Transverse colon (tissue), 4 donors: Measurements from ENCODE around the gene ARIH2. TPM values are rescaled to one million over a fixed set of nuclear protein-coding genes. Genes with fewer than 3 reads are reported as not detected.
A peak's percentile ranks its signal among the peaks of the same experiment; 100 is the strongest.

Experiments
- DNase-seq: peaks from one replicate; pipeline ENCODE4 v3.0.0-alpha.2; 2019
- H3K27ac ChIP-seq, 4 donors: fragments of 200-600 bp; sonication (generic); 2 replicates each; pipeline ENCODE4 v1.5.1; 2016 to 2018; ENCODE audit warnings: inconsistent platforms in 4 of 4
- H3K27me3 ChIP-seq: fragments of 200-600 bp; sonication (generic); 2 replicates; pipeline ENCODE4 v1.5.1; 2017; ENCODE audit warnings: inconsistent platforms
- H3K36me3 ChIP-seq, 4 donors: fragments of 200-600 bp; sonication (generic); 2 replicates each; pipeline ENCODE4 v1.5.1; 2017 to 2019; ENCODE audit warnings: inconsistent platforms in 4 of 4
- H3K4me1 ChIP-seq, 4 donors: fragments of 200-600 bp; sonication (generic); 2 replicates each; pipeline ENCODE4 v1.5.1; 2017 to 2020; ENCODE audit warnings: inconsistent platforms in 4 of 4
- H3K4me3 ChIP-seq, 4 donors: fragments of 200-600 bp; sonication (generic); 1 replicate in 1 of 4; 2 replicates in 3 of 4; pipeline versions ENCODE4 v1.5.1 to v1.6.1; 2017 to 2019; ENCODE audit warnings: inconsistent platforms in 4 of 4
- H3K9me3 ChIP-seq, 2 donors: fragments of 200-600 bp; sonication (generic); 2 replicates each; pipeline ENCODE4 v1.5.1; 2017 to 2019; ENCODE audit warnings: inconsistent platforms in 2 of 2
- CTCF ChIP-seq, 5 experiments: fragments of 200-600 bp in 3 of 5; fragments of 450-650 bp in 2 of 5; sonication (generic) in 3 of 5; IDR thresholded peaks; 1 replicate in 2 of 5; 2 replicates in 3 of 5; pipeline ENCODE4 v1.5.1; 2016 to 2017; ENCODE audit warnings: antibody characterized with exemption in 5 of 5, inconsistent platforms in 3 of 5, mild to moderate bottlenecking in 2 of 5, moderate library complexity in 1 of 5
- EP300 ChIP-seq: sonication (generic); formaldehyde crosslinking; IDR thresholded peaks from one replicate; pipeline ENCODE4 v1.6.1; 2017; ENCODE audit warnings: antibody characterized with exemption, low read depth
- POLR2A ChIP-seq: fragments of 450-650 bp; IDR thresholded peaks from one replicate; pipeline ENCODE4 v1.6.1; 2016; ENCODE audit warnings: antibody characterized with exemption, mild to moderate bottlenecking, moderate library complexity
- POLR2AphosphoS5 ChIP-seq, 3 donors: sonication (generic); formaldehyde crosslinking; IDR thresholded peaks; one replicate each; pipeline ENCODE4 v1.6.1; 2016; ENCODE audit warnings: antibody characterized with exemption in 3 of 3
- WGBS, 2 donors: methylation state at CpG; one replicate each; pipeline ENCODE4 v1.1.5; 2018; ENCODE audit warnings: low coverage in 1 of 2; 5-methylcytosine and 5-hydroxymethylcytosine counted together
- in situ Hi-C, 4 donors: fragments of 200-750 bp; cut with MboI; loops; one replicate each; pipeline versions ENCODE4 v1.15.0 to v1.15.1; 2017; ENCODE audit warnings: low sequenced_read_pairs in 3 of 4, low pct_ligation_motif_present in 1 of 4, low pct_unique_long_range_greater_than_20kb in 1 of 4
- intact Hi-C: fragments of 100-400 bp; cut with DNase I; formaldehyde crosslinking; loops from one replicate; pipeline ENCODE4 v1.15.1; 2023; ENCODE audit warnings: low total_unique reads
- total RNA-seq, 4 donors: library from RNA; depleted of rRNA; stranded (reverse); fragments of >200 nt; gene quantifications; one replicate each; pipeline ENCODE4 v1.1.0, GENCODE V29; 2016

The ARIH2 gene
- total RNA-seq, 4 donors from 2014 or later: 82.6 to 269 (median 115) TPM

- intact Hi-C loops: no loop called here
Measured at GRCh38 chr3:48989796-48990635, 71.4 kb downstream of the ARIH2 start, which contains the start of gene P4HTM. Gene P4HTM, plus strand, starts transcription at chr3:48990241. Its CDS starts 16 bp downstream, at chr3:48990257.

GRCh38 chr3:48990636-48991469, 72.2 kb downstream of the ARIH2 start:
- peak; percentile 39 for DNase-seq
- peak overlapping the region; percentile 53 to 98 (median 87) for H3K4me3 ChIP-seq
- peak overlapping the region; percentile 90 to 95 (median 92) for H3K27ac ChIP-seq
- H3K27me3 ChIP-seq: no peaks in the 10 kb centered on the region
- WGBS, 2 donors: 4 to 7% methylated on average over 3 to 20 of the region's 40 CpGs
- no peak for TF ChIP-seq EP300
- peak in 1 of 5 experiments; percentile 1 for TF ChIP-seq CTCF (IDR thresholded peaks at IDR 0.05)
- TF ChIP-seq POLR2A: no peak
- no peak for TF ChIP-seq POLR2AphosphoS5 (IDR thresholded peaks at IDR 0.05)
- intact Hi-C loops: no loop called here
- peaks cover 17 to 35% (median 23%) of the 10 kb centered on the region in 4 donors for H3K4me1 ChIP-seq
- no peaks in the 10 kb centered on the region for H3K9me3 ChIP-seq
- in situ Hi-C loops: no loop called here
- no peaks in the 10 kb centered on the region for H3K36me3 ChIP-seq

More at GRCh38 chr3:48989796-48990635, 71.4 kb downstream of the ARIH2 start, which contains the start of gene P4HTM:
- peaks cover 0 to 2% (median 0%) of the 10 kb centered on the region in 4 donors for H3K36me3 ChIP-seq
- 1% methylated on average over 60 of the region's 91 CpGs; no CpG with 5 or more reads in 1 of the 2 donors for WGBS, 2 donors
- H3K4me1 ChIP-seq: peaks cover 17 to 35% (median 23%) of the 10 kb centered on the region in 4 donors
- no peaks in the 10 kb centered on the region for H3K9me3 ChIP-seq
- in situ Hi-C loops: no loop called here
- H3K27me3 ChIP-seq: no peaks in the 10 kb centered on the region
- peak within 1 kb of the TSS; percentile 90 to 95 (median 92) for H3K27ac ChIP-seq
- peak; percentile 87 for DNase-seq
- peak within 1 kb of the TSS; percentile 53 to 98 (median 87) for H3K4me3 ChIP-seq
- TF ChIP-seq POLR2AphosphoS5 (IDR thresholded peaks at IDR 0.05): peak; percentile 84 to 90 (median 89)
- TF ChIP-seq CTCF (IDR thresholded peaks at IDR 0.05): peak; percentile 15 to 46 (median 30)
- peak; percentile 68 for TF ChIP-seq POLR2A
- TF ChIP-seq EP300: no peak

GRCh38 chr3:48991851-48992545, 73.4 kb downstream of the ARIH2 start:
- TF ChIP-seq POLR2A (no peak), EP300 (no peak)
- in situ Hi-C loops (no loop called here), intact Hi-C loops (no loop called here)
- DNase-seq: no peak
- WGBS, 2 donors: 62 to 73% methylated on average over 4 to 5 of the region's 5 CpGs
- Histone ChIP-seq H3K4me1 (peaks cover 17 to 35% (median 23%) of the 10 kb centered on the region in 4 donors), H3K27ac (peak overlapping the region; percentile 90 to 95 (median 92)), H3K4me3 (no peak overlapping the region), H3K36me3 (no peaks in the 10 kb centered on the region), H3K27me3 (no peaks in the 10 kb centered on the region), H3K9me3 (no peaks in the 10 kb centered on the region)

- Histone ChIP-seq H3K27me3 (no peaks in the 10 kb centered on the region), H3K9me3 (no peaks in the 10 kb centered on the region), H3K27ac (no peak overlapping the region), H3K4me3 (no peak overlapping the region), H3K4me1 (peaks cover 16 to 25% (median 22%) of the 10 kb centered on the region in 4 donors), H3K36me3 (no peaks in the 10 kb centered on the region)
- intact Hi-C loops: no loop called here
- no peak for TF ChIP-seq CTCF (IDR thresholded peaks at IDR 0.05)
- no peak for DNase-seq
- in situ Hi-C loops: no loop called here
Measured at GRCh38 chr3:48993834-48994233, 75.2 kb downstream of the ARIH2 start.
